GM12878 (cell line): ENCODE measurements around the gene STK11. TPM values are rescaled to one million over a fixed set of nuclear protein-coding genes. Genes with fewer than 3 reads are reported as not detected.

Experiments used
- ATAC-seq: fragments of 200-7000 bp; cut with Tn5 transposase; 3 replicates; pipeline ENCODE4 v1.9.1; 2020; ENCODE audit warnings: mild to moderate bottlenecking, moderate library complexity
- BruUV-seq: library from RNA; stranded (reverse); fragments of 400-500 nt; replicated peaks from 2 replicates; lab custom pipeline; 2021; lab: Mats Ljungman, UMichigan
- CTCF ChIA-PET: fragments of 300-600 bp; sonication (Branson Sonifier 250); formaldehyde crosslinking; extraction: SDS; loops from one replicate; lab custom pipeline; 2021; ENCODE audit warnings: inconsistent platforms; lab: Yijun Ruan, JAX
- POLR2A ChIA-PET: fragments of 350-600 bp; formaldehyde crosslinking; extraction: SDS; loops from one replicate; lab custom pipeline; 2021; ENCODE audit warnings: inconsistent platforms; lab: Charles Lee
- RAD21 ChIA-PET: fragments of 300-600 bp; sonication (Branson Sonifier 250); formaldehyde crosslinking; loops from one replicate; lab custom pipeline; 2023; ENCODE audit warnings: antibody characterized with exemption; ENCODE audit not compliant: unreplicated experiment; lab: Charles Lee
- SMC1A ChIA-PET: fragments of 300-600 bp; sonication (Branson Sonifier 250); formaldehyde crosslinking; loops from one replicate; lab custom pipeline; 2023; ENCODE audit not compliant: unreplicated experiment, uncharacterized antibody; lab: Charles Lee
- DNase-seq: peaks from one replicate; pipeline ENCODE4 v3.0.0-alpha.2; 2011; ENCODE audit warnings: low read depth, low spot score
- FAIRE-seq: peaks from 3 replicates; lab custom pipeline; 2011; peaks lifted over from hg19 to GRCh38; lab: Jason Lieb, UNC
- H2AFZ ChIP-seq: 2 replicates; pipeline ENCODE4 v1.6.0; 2011; ENCODE audit warnings: low read depth, low read length, control low read depth; ENCODE audit not compliant: control insufficient read depth
- H3K27ac ChIP-seq: 2 replicates; pipeline ENCODE4 v1.5.1; 2011; ENCODE audit warnings: control low read depth; ENCODE audit not compliant: control insufficient read depth, insufficient read depth
- H3K27me3 ChIP-seq, 2 experiments: replicated peaks in 1 of 2; 2 replicates each; pipeline versions ENCODE4 v1.6.0 to v1.6.1; 2011; ENCODE audit warnings: low read length in 1 of 2; ENCODE audit not compliant: control insufficient read depth in 2 of 2, insufficient read depth in 2 of 2
- H3K36me3 ChIP-seq, 2 experiments: 2 replicates each; pipeline ENCODE4 v1.5.1; 2011; ENCODE audit warnings: low read length in 1 of 2; ENCODE audit not compliant: control insufficient read depth in 2 of 2, insufficient read depth in 2 of 2
- H3K4me1 ChIP-seq: 2 replicates; pipeline ENCODE4 v1.6.1; 2011; ENCODE audit warnings: mild to moderate bottlenecking, low read length, moderate library complexity, mixed read lengths; ENCODE audit not compliant: control insufficient read depth, insufficient read depth
- H3K4me2 ChIP-seq: 2 replicates; pipeline ENCODE4 v1.6.0; 2011; ENCODE audit warnings: control low read depth; ENCODE audit not compliant: control insufficient read depth, insufficient read depth
- H3K4me3 ChIP-seq: fragments of 200-600 bp; sonication (generic); 2 replicates; pipeline ENCODE4 v1.5.1; 2016
- H3K79me2 ChIP-seq: 2 replicates; pipeline ENCODE4 v1.6.0; 2011; ENCODE audit warnings: low read length; ENCODE audit not compliant: control insufficient read depth, insufficient read depth
- H3K9ac ChIP-seq: 2 replicates; pipeline ENCODE4 v1.8.0; 2011; ENCODE audit warnings: low read length, control low read depth, mixed read lengths; ENCODE audit not compliant: control insufficient read depth, insufficient read depth
- H3K9me3 ChIP-seq: replicated peaks from 3 replicates; pipeline ENCODE4 v1.5.1; 2011; ENCODE audit warnings: mild to moderate bottlenecking, low read length; ENCODE audit not compliant: control insufficient read depth, insufficient read depth
- H4K20me1 ChIP-seq: 2 replicates; pipeline ENCODE4 v1.6.0; 2011; ENCODE audit not compliant: control insufficient read depth, insufficient read depth
- CHD2 ChIP-seq: IDR thresholded peaks from 2 replicates; pipeline ENCODE4 v1.6.1; 2011; ENCODE audit warnings: low read depth, low read length, improper control_type of control experiment, borderline replicate concordance
- EGR1 ChIP-seq, 2 experiments: IDR thresholded peaks; 1 replicate in 1 of 2; 2 replicates in 1 of 2; pipeline ENCODE4 v1.6.1; 2011 to 2012; ENCODE audit warnings: low read depth in 2 of 2, low read length in 2 of 2, borderline replicate concordance in 1 of 2, mild to moderate bottlenecking in 1 of 2, moderate library complexity in 1 of 2
- FOXK2 ChIP-seq: fragments of 450-650 bp; IDR thresholded peaks from 2 replicates; pipeline ENCODE4 v1.6.1; 2017; ENCODE audit warnings: mild to moderate bottlenecking, moderate library complexity
- JUNB ChIP-seq: IDR thresholded peaks from 2 replicates; pipeline ENCODE4 v1.6.1; 2016; ENCODE audit warnings: antibody characterized with exemption, mild to moderate bottlenecking
- MYB ChIP-seq: fragments of 150-350 bp; IDR thresholded peaks from 2 replicates; pipeline ENCODE4 v1.6.1; 2014; ENCODE audit warnings: mild to moderate bottlenecking, low read depth, low read length, borderline replicate concordance
- MYC ChIP-seq: IDR thresholded peaks from 2 replicates; pipeline ENCODE4 v1.6.1; 2011; ENCODE audit warnings: mild to moderate bottlenecking, low read length, moderate library complexity, inconsistent platforms; ENCODE audit not compliant: insufficient read depth, insufficient replicate concordance, insufficient read length, severe bottlenecking
- NBN ChIP-seq: fragments of 450-650 bp; IDR thresholded peaks from 2 replicates; pipeline ENCODE4 v1.6.1; 2016
- NR2F1 ChIP-seq: fragments of 450-650 bp; conservative IDR thresholded peaks from 2 replicates; pipeline ENCODE4 v1.6.1; 2017; ENCODE audit warnings: mild to moderate bottlenecking
- RB1 ChIP-seq: fragments of 450-650 bp; formaldehyde crosslinking; IDR thresholded peaks from 2 replicates; pipeline ENCODE4 v1.6.1; 2017; ENCODE audit warnings: mild to moderate bottlenecking, borderline replicate concordance
- RELB ChIP-seq: fragments of 450-650 bp; IDR thresholded peaks from 2 replicates; pipeline ENCODE4 v1.6.1; 2017; ENCODE audit warnings: low read depth, mild to moderate bottlenecking, moderate library complexity
- SRF ChIP-seq, 2 experiments: IDR thresholded peaks; 2 replicates each; pipeline ENCODE4 v1.6.1; 2011; ENCODE audit warnings: low read depth in 2 of 2, low read length in 2 of 2, mild to moderate bottlenecking in 1 of 2, moderate library complexity in 1 of 2
- TARDBP ChIP-seq: IDR thresholded peaks from 2 replicates; pipeline ENCODE4 v1.6.1; 2016; ENCODE audit warnings: borderline replicate concordance
- ZNF217 ChIP-seq: fragments of 450-650 bp; IDR thresholded peaks from 2 replicates; pipeline ENCODE4 v1.6.1; 2017; ENCODE audit warnings: antibody characterized with exemption, mild to moderate bottlenecking
- ZNF274 ChIP-seq: IDR thresholded peaks from one replicate; pipeline ENCODE4 v1.8.0; 2011; ENCODE audit not compliant: insufficient read length, insufficient read depth
- ZSCAN29 ChIP-seq: fragments of 450-650 bp; IDR thresholded peaks from 2 replicates; pipeline ENCODE4 v1.6.1; 2017; ENCODE audit warnings: mild to moderate bottlenecking, moderate library complexity
- WGBS: methylation state at CpG from one replicate; pipeline ENCODE4 v1.1.6; 2016; ENCODE audit warnings: low lambda C conversion rate; ENCODE audit not compliant: insufficient replicate concordance, insufficient coverage; ENCODE audit errors: missing lambda C conversion rate; 5-methylcytosine and 5-hydroxymethylcytosine counted together
- in situ Hi-C: fragments of 300-500 bp; cut with MboI; formaldehyde crosslinking; loops from 9 replicates; pipeline ENCODE4 v1.14.3; 2018; ENCODE audit warnings: mixed read lengths
- intact Hi-C: fragments of 100-400 bp; cut with micrococcal nuclease; formaldehyde crosslinking; loops from one replicate; pipeline ENCODE4 v1.14.2; 2022; ENCODE audit not compliant: unreplicated experiment
- polyA plus RNA-seq, 11 experiments: library from polyadenylated mRNA; depleted of rRNA in 4 of 11; unstranded in 6 of 11; stranded (reverse) in 5 of 11; fragments of >200 nt; fragmentation: Nextera tagmentation in 4 of 11; fragmentation: Illumina TruSeq in 1 of 11; extraction: Ambion mirVana in 4 of 11; extraction: Trizol in 1 of 11; gene quantifications; 1 replicate in 1 of 11; 2 replicates in 10 of 11; pipeline versions ENCODE4 v1.2.1 to v1.2.3, GENCODE V29; 2011 to 2016; ENCODE audit warnings: inconsistent platforms in 2 of 11, missing spikeins in 2 of 11, low read depth in 1 of 11
- total RNA-seq, 4 experiments: library from RNA; depleted of rRNA in 3 of 4; stranded (reverse); fragments of >200 nt in 3 of 4; fragmentation: Illumina TruSeq in 1 of 4; extraction: Trizol in 1 of 4; gene quantifications; 2 replicates each; pipeline versions ENCODE4 v1.2.1 to v1.2.3, GENCODE V29; 2013 to 2021
- TF ChIP-seq, protein P1 (sequence below): IDR thresholded peaks from 2 replicates; pipeline ENCODE4 v1.6.1; 2011; ENCODE audit warnings: borderline replicate concordance, low read depth, mild to moderate bottlenecking, moderate library complexity, mixed read lengths, low read length; ENCODE audit not compliant: insufficient read depth; ENCODE audit errors: extremely low read length
- TF ChIP-seq, protein P2 (sequence below): IDR thresholded peaks from 2 replicates; pipeline ENCODE4 v1.6.1; 2012; ENCODE audit warnings: low read depth, low read length, improper control_type of control experiment
- TF ChIP-seq, protein P3 (sequence below): fragments of 450-650 bp; IDR thresholded peaks from 2 replicates; pipeline ENCODE4 v1.6.1; 2017; ENCODE audit warnings: borderline replicate concordance

The STK11 gene
- total and polyA plus RNA-seq, 10 of the 15 experiments (the other 5 are each of a cell fraction or from before 2014, with no cell fraction given) = 0.33 to 71.0 (median 23.8) TPM

DNA sequence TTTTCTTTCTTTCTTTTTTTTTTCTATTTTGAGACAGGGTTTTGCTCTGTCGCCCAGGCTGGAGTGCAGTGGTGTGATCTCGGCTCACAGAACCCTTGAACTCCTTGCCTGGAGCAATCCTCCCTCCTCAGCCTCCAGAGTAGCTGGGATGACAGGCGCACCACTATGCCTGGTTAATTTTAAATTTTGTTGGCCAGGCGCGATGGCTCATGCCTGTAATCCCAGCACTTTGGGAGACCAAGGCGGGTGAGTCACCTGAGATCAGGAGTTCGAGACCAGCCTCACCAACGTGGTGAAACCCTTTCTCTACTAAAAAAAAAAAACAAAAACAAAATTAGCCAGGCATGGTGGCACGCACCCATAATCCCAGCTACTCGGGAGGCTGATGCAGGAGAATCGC is 22.9 kb upstream of the STK11 start:
- FAIRE-seq = no peak
- no peak for TF ChIP-seq RELB
- TF ChIP-seq MYB = no peak
- TF ChIP-seq NR2F1 = no peak
- TF ChIP-seq TARDBP = no peak
- TF ChIP-seq EGR1 (IDR thresholded peaks at IDR 0.05; ENCODE audit: borderline replicate concordance in 1 of 2, low read depth in 2 of 2, low read length in 2 of 2) = no peak
- TF ChIP-seq, protein P1, sequence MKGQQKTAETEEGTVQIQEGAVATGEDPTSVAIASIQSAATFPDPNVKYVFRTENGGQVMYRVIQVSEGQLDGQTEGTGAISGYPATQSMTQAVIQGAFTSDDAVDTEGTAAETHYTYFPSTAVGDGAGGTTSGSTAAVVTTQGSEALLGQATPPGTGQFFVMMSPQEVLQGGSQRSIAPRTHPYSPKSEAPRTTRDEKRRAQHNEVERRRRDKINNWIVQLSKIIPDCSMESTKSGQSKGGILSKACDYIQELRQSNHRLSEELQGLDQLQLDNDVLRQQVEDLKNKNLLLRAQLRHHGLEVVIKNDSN = no peak
- TF ChIP-seq NBN = no peak
- TF ChIP-seq MYC = no peak
- no peak for TF ChIP-seq ZSCAN29
- TF ChIP-seq FOXK2 = no peak
- TF ChIP-seq JUNB = no peak
- TF ChIP-seq ZNF217 = no peak
- no peak for TF ChIP-seq ZNF274
- TF ChIP-seq, protein P2, sequence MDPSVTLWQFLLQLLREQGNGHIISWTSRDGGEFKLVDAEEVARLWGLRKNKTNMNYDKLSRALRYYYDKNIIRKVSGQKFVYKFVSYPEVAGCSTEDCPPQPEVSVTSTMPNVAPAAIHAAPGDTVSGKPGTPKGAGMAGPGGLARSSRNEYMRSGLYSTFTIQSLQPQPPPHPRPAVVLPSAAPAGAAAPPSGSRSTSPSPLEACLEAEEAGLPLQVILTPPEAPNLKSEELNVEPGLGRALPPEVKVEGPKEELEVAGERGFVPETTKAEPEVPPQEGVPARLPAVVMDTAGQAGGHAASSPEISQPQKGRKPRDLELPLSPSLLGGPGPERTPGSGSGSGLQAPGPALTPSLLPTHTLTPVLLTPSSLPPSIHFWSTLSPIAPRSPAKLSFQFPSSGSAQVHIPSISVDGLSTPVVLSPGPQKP = no peak
- TF ChIP-seq CHD2 = no peak
- TF ChIP-seq, protein P3, sequence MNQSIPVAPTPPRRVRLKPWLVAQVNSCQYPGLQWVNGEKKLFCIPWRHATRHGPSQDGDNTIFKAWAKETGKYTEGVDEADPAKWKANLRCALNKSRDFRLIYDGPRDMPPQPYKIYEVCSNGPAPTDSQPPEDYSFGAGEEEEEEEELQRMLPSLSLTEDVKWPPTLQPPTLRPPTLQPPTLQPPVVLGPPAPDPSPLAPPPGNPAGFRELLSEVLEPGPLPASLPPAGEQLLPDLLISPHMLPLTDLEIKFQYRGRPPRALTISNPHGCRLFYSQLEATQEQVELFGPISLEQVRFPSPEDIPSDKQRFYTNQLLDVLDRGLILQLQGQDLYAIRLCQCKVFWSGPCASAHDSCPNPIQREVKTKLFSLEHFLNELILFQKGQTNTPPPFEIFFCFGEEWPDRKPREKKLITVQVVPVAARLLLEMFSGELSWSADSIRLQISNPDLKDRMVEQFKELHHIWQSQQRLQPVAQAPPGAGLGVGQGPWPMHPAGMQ = no peak
- TF ChIP-seq SRF (IDR thresholded peaks at IDR 0.05; ENCODE audit: low read depth in 2 of 2, low read length in 2 of 2) = no peak
- TF ChIP-seq RB1 = no peak
- TF ChIP-seq, all 136 proteins: peak for 0
- no peaks in the 10 kb centered on the region for H4K20me1 ChIP-seq
- peaks cover 31% of the 10 kb centered on the region for H3K4me1 ChIP-seq
- no peak overlapping the region for H3K27ac ChIP-seq
- intact Hi-C loops (loop anchor here (5.0 kb wide), 1 partner anchor 80 kb away; the partner anchor contains the start of gene GPX4), in situ Hi-C loops (no loop called here)
- DNase-seq = no peak
- no peak overlapping the region for H3K4me2 ChIP-seq
- H3K79me2 ChIP-seq = no peaks in the 10 kb centered on the region
- WGBS = 86% methylated on average over 11 of the region's 11 CpGs
- no peaks in the 10 kb centered on the region for H3K27me3 ChIP-seq
- no peak overlapping the region for H3K9ac ChIP-seq
- ChIA-PET RAD21 (no interaction called here), POLR2A (interaction anchor here (0.7 to 1.6 kb wide), 4 partner anchors 9 to 144 kb away, joined by 3 to 5 read pairs (median 4); no protein-coding TSS in a partner anchor), CTCF (interaction anchor here (1.3 kb wide), 1 partner anchor 69 kb away, joined by 4 read pairs; no protein-coding TSS in a partner anchor), SMC1A (no interaction called here)
- no peak overlapping the region for H3K4me3 ChIP-seq
- H2AFZ ChIP-seq = no peak overlapping the region
- no peaks in the 10 kb centered on the region for H3K9me3 ChIP-seq
- no peaks in the 10 kb centered on the region for H3K36me3 ChIP-seq
- BruUV-seq = no TSS peak
- ATAC-seq = no peak
